ENCODE measurements around the gene SOX15.

The SOX15 gene

DNA sequence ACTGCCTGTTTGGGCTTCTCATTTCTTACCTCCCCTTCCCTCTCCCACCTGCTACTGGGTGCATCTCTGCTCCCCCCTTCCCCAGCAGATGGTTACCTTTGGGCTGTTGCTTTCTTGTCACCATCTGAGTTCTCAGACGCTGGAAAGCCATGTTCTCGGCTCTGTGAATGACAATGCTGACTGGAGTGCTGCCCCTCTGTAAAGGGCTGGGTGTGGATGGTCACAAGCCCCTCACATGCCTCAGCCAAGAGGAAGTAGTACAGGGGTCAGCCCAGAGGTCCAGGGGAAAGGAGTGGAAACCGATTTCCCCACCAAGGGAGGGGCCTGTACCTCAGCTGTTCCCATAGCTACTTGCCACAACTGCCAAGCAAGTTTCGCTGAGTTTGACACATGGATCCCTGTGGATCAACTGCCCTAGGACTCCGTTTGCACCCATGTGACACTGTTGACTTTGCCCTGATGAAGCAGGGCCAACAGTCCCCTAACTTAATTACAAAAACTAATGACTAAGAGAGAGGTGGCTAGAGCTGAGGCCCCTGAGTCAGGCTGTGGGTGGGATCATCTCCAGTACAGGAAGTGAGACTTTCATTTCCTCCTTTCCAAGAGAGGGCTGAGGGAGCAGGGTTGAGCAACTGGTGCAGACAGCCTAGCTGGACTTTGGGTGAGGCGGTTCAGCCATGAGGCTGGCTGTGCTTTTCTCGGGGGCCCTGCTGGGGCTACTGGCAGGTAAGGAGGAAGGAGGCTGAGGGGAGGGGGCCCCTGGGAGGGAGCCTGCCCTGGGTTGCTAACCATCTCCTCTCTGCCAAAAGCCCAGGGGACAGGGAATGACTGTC lies 10.7 kb downstream of the SOX15 start, which contains the start of gene CD68:
TSS of gene CD68 (plus strand) at position 638 of the 833 bp plus-strand sequence. CDS start at position 678, 40 bp downstream.
- DNase-seq (ENCODE audit: extremely low read depth in 1 of 2, low read depth in 1 of 2): peak in 1 of 2 donors; percentile 28

DNA sequence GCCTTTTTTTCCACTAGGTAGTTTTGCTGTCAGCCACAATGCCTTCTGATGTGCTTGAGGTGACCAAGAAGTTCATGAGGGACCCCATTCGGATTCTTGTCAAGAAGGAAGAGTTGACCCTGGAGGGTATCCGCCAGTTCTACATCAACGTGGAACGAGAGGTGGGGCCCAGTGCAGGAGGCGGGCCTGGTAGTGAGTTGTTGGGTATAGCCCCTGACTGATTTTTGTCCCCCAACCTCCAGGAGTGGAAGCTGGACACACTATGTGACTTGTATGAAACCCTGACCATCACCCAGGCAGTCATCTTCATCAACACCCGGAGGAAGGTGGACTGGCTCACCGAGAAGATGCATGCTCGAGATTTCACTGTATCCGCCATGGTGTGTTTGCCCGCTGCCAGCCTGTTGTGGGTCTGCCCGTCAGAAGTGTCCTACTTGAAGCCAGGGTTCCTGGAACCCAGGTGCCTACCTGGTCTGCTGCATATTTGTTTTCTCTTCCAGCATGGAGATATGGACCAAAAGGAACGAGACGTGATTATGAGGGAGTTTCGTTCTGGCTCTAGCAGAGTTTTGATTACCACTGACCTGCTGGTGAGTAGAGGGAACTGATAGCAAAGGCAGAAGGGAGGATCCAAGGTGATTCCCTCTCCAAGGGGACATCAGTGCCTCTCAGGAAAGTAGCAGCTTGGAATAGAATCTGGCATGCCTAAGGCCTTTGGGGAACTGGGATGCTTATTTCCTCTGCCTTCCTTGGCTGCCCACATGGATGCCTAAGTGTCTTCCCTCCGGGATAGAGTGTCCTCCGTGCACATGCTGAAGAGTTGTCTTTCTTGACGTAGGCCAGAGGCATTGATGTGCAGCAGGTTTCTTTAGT lies 12.3 kb downstream of the SOX15 start:
- DNase-seq (ENCODE audit: extremely low read depth in 1 of 2, low read depth in 1 of 2): no peak

DNA sequence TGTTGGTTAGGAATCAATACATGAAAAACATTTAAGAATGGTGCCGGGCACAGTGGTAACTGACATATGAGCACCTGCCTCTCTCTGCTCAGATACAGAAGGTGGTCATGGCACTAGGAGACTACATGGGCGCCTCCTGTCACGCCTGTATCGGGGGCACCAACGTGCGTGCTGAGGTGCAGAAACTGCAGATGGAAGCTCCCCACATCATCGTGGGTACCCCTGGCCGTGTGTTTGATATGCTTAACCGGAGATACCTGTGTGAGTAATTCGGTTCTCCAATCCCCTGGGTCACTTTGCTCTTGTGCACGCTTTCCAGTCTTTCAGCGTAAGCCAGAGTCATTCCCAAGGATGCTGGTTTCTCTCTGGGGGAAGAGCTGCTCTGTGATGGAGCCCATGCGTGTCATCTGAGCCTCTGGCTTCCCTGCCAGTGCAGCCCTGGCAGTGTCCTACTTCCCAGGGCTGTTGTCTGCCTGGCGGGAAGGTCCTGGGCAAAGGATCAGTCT lies 13.4 kb downstream of the SOX15 start:
- DNase-seq (ENCODE audit: extremely low read depth in 1 of 2, low read depth in 1 of 2): no peak

DNA sequence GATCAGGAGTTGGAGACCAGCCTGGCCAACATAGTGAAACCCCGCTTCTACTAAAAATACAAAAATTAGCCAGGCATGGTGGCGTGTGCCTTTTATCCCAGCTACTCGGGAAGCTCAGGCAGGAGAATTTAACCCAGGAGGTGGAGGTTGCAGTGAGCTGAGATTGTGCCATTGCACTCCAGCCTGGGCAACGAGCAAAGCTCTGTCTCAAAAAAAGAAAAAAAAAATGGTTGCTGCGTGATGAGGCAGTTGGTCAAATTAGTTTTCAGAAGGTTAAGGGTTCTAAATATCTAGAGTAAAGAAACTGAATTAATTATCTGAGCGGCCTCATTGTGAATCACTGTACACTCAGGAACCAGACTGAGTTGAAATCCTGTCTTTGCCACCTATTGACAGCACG lies 13.9 kb downstream of the SOX15 start:
- DNase-seq (ENCODE audit: extremely low read depth in 1 of 2, low read depth in 1 of 2): no peak

DNA sequence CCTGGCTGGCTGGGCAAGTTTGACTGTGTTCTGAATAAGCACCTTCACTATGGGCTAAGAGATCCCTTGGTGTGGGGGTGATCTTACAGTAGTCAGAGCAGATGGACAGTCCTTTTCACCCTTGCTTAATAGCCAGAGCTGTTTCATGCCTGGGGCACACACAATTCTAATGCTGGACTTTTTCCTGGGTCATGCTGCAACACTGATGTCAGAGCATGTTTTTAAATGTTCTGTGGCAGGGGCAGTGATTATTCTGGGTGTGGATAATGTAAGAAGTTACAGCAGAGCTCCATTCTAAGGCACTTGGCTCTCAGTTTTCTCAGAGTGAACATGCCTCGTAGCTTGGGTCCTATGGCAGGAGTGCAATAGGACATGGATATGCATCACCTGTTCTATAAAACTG lies 14.4 kb downstream of the SOX15 start:
- no peak for DNase-seq (ENCODE audit: extremely low read depth in 1 of 2, low read depth in 1 of 2)

DNA sequence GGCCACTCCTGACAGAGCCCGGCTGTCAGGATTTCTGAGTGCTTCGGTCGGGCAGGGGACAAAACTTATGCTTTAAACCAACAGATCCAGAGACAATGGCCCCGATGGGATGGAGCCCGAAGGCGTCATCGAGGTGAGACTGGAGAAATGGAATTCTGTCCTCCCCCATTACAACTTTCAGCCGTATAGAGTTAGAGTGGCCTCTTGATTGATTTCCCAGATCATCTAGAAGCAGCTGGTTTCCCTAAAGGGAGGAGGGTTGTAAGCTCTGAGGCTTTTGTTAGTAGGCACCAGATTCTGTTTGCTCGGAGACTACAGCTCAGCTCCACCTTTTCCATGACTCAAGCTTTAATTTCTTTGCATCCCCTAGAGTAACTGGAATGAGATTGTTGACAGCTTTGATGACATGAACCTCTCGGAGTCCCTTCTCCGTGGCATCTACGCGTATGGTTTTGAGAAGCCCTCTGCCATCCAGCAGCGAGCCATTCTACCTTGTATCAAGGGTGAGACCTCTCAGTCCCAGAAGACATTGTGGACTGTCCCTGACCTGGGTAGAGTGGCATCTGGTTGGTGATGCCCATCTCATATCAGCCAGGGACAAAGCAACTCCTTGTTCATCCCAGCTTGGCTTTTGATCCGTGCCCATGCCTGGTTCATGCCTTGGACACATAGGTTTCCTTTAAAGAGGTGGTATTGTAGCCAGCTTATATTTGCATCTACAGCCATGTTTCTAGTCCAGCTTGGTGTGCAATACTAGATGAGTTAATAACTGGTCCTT lies 15.5 kb downstream of the SOX15 start:
- DNase-seq (ENCODE audit: extremely low read depth in 1 of 2, low read depth in 1 of 2): no peak

DNA sequence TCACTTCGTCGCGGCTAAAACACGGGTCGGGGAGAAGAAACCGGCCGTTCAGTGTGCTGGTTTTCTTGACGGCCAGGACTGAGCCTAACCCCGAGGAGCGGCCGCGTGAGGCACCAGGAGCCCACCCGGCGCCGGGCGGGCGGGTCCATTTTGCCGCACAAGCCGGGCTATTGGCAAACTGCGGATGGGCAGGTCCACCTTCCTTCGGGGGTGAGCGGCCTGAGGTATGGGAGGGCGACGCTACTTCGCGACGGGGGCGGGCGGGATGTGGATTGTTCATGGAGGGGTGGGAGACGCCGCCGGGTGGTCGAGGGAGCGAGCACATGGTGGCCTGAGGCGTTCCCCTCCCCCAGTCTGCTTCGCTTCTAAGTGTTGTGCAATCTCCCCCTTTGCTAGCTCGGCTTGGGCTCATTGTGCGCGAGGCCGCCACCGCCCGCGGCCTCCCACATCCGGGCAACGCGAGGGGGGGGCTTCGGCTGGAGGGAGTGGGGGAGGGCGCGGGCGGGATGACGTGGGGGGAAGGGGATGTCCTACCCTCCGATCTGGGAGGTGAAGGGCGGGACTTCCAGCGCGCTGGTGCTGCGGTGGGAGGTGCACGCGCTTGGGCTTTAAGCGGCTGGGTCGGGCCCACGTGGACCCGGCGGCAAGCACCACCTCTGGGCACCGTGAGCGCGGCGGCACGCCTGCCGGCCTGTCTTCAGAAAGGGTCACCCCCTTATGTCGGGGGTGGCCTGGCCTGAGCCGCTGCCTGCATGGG lies 16.4 kb downstream of the SOX15 start:
- peak; percentile 81 to 87 for DNase-seq (ENCODE audit: extremely low read depth in 1 of 2, low read depth in 1 of 2)

DNA sequence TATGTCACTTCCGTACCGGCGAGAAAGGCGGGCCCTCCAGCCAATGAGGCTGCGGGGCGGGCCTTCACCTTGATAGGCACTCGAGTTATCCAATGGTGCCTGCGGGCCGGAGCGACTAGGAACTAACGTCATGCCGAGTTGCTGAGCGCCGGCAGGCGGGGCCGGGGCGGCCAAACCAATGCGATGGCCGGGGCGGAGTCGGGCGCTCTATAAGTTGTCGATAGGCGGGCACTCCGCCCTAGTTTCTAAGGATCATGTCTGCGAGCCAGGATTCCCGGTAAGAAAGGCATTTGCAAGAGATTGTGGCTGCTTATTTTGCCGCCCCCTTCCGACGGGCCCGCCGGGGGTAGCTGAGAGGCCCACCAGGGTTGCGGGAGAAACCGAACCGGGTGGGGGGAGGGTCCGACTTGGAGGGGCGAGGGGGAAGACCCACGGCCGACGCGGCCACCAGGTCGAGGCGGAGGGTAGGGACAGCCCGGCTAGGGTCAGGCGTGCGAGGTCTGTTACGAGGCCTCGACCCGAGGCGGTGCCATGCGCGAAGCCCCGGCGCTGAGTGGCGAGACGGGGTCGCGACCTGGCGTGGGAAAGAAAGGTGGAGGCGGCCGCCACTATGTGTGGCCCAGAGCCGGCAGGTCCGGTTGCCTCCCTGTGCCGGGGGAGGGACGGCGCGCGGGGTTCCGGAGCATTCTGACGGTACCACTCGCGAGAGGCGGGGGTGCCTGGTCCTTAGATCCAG lies 17.1 kb downstream of the SOX15 start:
- DNase-seq (ENCODE audit: extremely low read depth in 1 of 2, low read depth in 1 of 2): peak; percentile 98 to 100

DNA sequence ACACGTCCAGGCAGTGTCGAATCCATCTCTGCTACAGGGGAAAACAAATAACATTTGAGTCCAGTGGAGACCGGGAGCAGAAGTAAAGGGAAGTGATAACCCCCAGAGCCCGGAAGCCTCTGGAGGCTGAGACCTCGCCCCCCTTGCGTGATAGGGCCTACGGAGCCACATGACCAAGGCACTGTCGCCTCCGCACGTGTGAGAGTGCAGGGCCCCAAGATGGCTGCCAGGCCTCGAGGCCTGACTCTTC lies 17.6 kb downstream of the SOX15 start:
- DNase-seq (ENCODE audit: extremely low read depth in 1 of 2, low read depth in 1 of 2): no peak

DNA sequence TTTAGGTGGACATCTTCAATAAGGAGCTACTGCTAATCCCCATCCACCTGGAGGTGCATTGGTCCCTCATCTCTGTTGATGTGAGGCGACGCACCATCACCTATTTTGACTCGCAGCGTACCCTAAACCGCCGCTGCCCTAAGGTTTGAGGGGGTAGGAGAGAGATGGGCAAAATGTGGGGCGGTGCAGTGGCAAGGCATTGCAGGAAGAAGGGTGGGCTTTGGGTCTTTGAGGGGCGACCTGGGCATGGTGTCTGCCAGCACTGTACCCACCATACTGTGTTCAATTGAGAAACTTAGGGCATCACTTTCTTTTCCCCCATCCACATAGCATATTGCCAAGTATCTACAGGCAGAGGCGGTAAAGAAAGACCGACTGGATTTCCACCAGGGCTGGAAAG lies 19.5 kb downstream of the SOX15 start:
- DNase-seq (ENCODE audit: extremely low read depth in 1 of 2, low read depth in 1 of 2): no peak

DNA sequence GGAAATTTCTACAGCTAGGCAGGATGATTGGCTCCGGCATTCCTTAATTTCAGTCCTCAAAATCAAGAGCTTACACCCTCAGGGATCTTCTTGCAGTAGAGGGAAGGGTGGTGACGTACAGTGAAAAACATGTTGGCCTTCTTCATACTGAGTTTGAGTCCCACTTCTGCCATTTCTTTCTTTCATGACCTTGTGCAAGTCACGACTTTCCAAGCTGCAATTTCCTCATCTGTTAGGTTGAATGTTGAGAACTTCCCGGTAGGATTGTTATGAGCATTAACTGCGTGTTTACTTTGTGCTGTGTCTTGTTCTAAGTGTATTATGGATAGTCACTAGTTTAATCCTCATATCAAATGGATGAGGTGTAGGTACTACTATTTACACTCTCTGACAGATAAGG lies 20.3 kb downstream of the SOX15 start:
- no peak for DNase-seq (ENCODE audit: extremely low read depth in 1 of 2, low read depth in 1 of 2)

DNA sequence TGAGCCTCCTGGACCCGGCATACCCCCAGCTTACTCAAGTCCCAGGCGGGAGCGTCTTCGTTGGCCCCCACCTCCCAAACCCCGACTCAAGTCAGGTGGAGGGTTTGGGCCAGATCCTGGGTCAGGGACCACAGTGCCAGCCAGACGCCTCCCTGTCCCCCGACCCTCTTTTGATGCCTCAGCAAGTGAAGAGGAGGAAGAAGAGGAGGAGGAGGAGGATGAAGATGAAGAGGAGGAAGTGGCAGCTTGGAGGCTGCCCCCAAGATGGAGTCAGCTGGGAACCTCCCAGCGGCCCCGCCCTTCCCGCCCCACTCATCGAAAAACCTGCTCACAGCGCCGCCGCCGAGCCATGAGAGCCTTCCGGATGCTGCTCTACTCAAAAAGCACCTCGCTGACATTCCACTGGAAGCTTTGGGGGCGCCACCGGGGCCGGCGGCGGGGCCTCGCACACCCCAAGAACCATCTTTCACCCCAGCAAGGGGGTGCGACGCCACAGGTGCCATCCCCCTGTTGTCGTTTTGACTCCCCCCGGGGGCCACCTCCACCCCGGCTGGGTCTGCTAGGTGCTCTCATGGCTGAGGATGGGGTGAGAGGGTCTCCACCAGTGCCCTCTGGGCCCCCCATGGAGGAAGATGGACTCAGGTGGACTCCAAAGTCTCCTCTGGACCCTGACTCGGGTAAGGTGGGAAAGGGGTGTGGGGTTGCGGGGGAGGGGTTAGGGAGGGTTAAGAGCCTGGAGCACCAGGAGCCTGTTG lies 26.6 kb downstream of the SOX15 start:
- no peak for DNase-seq (ENCODE audit: extremely low read depth in 1 of 2, low read depth in 1 of 2)

DNA sequence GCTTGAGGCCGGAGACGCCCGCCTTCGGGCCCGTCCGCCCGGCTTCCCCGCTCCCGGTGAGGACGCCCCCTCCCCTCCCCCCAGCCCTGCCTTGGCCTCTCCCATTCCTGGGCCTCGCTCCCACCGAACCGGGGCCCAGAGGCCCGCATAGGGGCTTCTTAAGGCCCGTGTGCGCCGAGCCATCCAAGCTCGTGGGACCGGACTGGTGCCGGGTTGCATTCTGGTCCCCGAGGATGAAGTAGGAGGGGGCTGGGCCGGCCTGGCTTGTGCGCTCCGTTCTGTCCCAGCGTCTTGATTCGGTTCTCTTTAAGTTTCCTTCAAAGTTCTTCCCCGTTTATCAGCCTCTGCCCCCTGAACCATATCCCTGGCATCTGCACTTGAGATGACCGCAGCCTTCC lies 27.7 kb downstream of the SOX15 start:
- no peak for DNase-seq (ENCODE audit: extremely low read depth in 1 of 2, low read depth in 1 of 2)

DNA sequence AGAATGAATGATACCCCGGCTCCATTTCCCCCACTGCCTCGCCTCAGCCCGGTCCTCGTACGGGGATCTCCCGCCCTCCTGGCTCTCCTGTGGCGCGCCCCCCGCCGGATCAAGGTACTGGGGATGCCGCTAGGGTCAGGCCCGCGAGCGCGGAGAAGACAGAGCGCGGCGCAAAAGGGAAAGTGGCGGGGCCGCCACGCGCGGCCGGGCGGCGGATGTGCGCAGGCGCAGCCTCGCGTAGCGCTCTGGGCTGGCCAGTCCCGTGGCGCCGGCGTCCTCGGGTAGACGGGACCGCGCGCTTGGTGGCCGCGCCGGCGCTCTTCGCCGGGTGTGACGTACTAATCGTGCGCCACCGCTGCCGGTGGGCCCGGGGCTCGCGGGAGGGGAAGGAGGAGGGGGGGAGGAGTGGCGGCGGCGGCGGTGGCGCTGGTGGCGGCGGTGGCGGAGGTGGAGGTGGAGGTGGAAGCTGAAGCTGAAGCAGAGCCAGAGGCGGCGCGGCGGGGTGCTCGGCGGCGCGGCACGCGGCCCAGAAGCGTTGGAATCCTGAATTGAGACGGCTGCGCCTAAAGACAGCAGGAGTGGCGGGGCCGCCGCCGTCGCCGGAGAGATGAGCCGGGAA lies 28.2 kb downstream of the SOX15 start, which contains the start of gene SENP3:
TSS of gene SENP3 (plus strand) at position 331 of the 619 bp plus-strand sequence. CDS start 1,158 bp downstream, outside the sequence.
- peak; percentile 59 to 87 for DNase-seq (ENCODE audit: extremely low read depth in 1 of 2, low read depth in 1 of 2)

DNA sequence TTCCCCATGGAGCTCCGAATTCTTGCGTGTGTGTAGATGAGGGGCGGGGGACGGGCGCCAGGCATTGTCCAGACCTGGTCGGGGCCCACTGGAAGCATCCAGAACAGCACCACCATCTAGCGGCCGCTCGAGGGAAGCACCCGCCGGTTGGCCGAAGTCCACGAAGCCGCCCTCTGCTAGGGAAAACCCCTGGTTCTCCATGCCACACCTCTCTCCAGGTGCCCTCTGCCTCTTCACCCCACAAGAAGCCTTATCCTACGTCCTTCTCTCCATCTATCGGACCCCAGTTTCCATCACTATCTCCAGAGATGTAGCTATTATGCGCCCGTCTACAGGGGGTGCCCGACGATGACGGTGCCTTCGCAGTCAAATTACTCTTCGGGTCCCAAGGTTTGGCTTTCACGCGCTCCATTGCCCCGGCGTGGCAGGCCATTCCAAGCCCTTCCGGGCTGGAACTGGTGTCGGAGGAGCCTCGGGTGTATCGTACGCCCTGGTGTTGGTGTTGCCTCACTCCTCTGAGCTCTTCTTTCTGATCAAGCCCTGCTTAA lies 28.8 kb downstream of the SOX15 start:
- DNase-seq (ENCODE audit: extremely low read depth in 1 of 2, low read depth in 1 of 2): peak; percentile 56 to 74

DNA sequence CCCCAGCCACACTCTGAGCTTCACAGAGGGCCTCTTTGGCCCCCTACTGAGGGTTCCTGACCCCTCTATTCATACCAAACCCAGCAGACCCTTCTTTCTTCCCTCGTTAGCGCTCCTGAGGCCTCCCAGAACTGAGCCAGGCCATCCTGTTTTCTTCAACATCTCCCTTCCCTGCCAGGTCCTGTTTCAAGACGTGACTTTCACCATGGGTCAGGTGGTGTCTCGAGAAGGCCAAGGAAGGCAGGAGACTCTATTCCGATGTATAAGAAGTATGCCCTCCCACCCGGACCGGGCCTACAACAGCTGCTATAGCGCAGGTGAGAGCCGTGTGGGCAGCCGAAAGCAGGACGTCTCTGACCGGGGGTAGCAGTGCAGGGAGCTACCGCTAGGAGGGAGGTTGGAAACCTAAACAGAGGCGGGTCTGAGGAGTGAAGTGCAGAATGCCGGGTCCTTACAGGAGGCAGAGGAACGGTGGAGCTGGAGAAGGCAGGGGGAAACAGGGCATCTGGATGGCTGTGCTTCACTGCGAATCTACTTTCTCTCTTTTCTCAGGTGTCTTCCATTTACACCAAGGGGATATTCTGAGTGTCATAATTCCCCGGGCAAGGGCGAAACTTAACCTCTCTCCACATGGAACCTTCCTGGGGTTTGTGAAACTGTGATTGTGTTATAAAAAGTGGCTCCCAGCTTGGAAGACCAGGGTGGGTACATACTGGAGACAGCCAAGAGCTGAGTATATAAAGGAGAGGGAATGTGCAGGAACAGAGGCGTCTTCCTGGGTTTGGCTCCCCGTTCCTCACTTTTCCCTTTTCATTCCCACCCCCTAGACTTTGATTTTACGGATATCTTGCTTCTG lies 29.5 kb downstream of the SOX15 start:
- DNase-seq (ENCODE audit: extremely low read depth in 1 of 2, low read depth in 1 of 2): no peak

Measured in activated CD8-positive, alpha-beta memory T cell treated with anti-CD3 and anti-CD28 coated beads for 1 hour (primary cell).